LNCaP clone FGC (cell line): ENCODE results near the gene SLC44A1.

Experiments
- DNase-seq: peaks from one replicate; pipeline ENCODE4 v3.0.0-alpha.2; 2011; ENCODE audit warnings: low read depth
- H3K4me3 ChIP-seq: 2 replicates; pipeline ENCODE4 v1.5.1; 2011; ENCODE audit warnings: mild to moderate bottlenecking, low read depth, low read length, control low read depth
- CTCF ChIP-seq: IDR thresholded peaks from 2 replicates; pipeline ENCODE4 v1.5.1; 2012; ENCODE audit warnings: mild to moderate bottlenecking; ENCODE audit not compliant: control insufficient read depth, insufficient read depth; ENCODE audit errors: extremely low read depth

SLC44A1 gene

GRCh38 chr9:105278751-105279150 lies 34.3 kb downstream of the SLC44A1 start:
- DNase-seq, result no peak
- no peak for TF ChIP-seq CTCF
- H3K4me3 ChIP-seq, result no peak overlapping the region

- TF ChIP-seq CTCF, result no peak
- no peak for DNase-seq
Observed at GRCh38 chr9:105280691-105281090, 36.2 kb downstream of the SLC44A1 start.

GRCh38 chr9:105281272-105281671 lies 36.8 kb downstream of the SLC44A1 start:
- TF ChIP-seq CTCF, result no peak
- DNase-seq, result no peak
- no peak overlapping the region for H3K4me3 ChIP-seq

More at GRCh38 chr9:105280691-105281090, 36.2 kb downstream of the SLC44A1 start:
- H3K4me3 ChIP-seq, result no peak overlapping the region

- TF ChIP-seq CTCF, result no peak
- DNase-seq, result no peak
- H3K4me3 ChIP-seq, result no peak overlapping the region
Observed at GRCh38 chr9:105281926-105282325, 37.5 kb downstream of the SLC44A1 start.

GRCh38 chr9:105282870-105283621 lies 38.6 kb downstream of the SLC44A1 start:
- DNase-seq, result no peak
- no peak for TF ChIP-seq CTCF
- no peak overlapping the region for H3K4me3 ChIP-seq

GRCh38 chr9:105283795-105284194 lies 39.3 kb downstream of the SLC44A1 start:
- DNase-seq, result no peak
- no peak for TF ChIP-seq CTCF
- no peak overlapping the region for H3K4me3 ChIP-seq

GRCh38 chr9:105284463-105284862 lies 40.0 kb downstream of the SLC44A1 start:
- DNase-seq, result no peak
- TF ChIP-seq CTCF, result no peak
- no peak overlapping the region for H3K4me3 ChIP-seq
